Panc1 (cell line): ENCODE data around the gene RPS13. TPM values are rescaled to one million over a fixed set of nuclear protein-coding genes. Genes with fewer than 3 reads are reported as not detected.
A peak's percentile ranks its signal among the peaks of the same experiment; 100 is the strongest.
"Not testable (repeated sequence)": the region's sequence is repeated elsewhere in the genome, so short reads cannot be mapped to it uniquely, and the experiment has no call there.

Source experiments
- ATAC-seq: fragments of 200-7000 bp; cut with Tn5 transposase; 2 replicates; pipeline ENCODE4 v1.9.1; 2020; ENCODE audit warnings: mild to moderate bottlenecking, moderate library complexity
- BruUV-seq: library from RNA; stranded (reverse); fragments of 400-500 nt; replicated peaks from 2 replicates; lab custom pipeline; 2021; lab: Mats Ljungman, UMichigan
- CTCF ChIA-PET: fragments of 300-600 bp; sonication (Branson Sonifier 250); formaldehyde crosslinking; loops from one replicate; lab custom pipeline; 2022; ENCODE audit warnings: antibody characterized with exemption; lab: Charles Lee
- POLR2A ChIA-PET: fragments of 300-600 bp; sonication (Branson Sonifier 250); formaldehyde crosslinking; loops from one replicate; lab custom pipeline; 2022; ENCODE audit warnings: antibody characterized with exemption; lab: Charles Lee
- DNase-seq: peaks from one replicate; pipeline ENCODE4 v3.0.0-alpha.2; 2010; ENCODE audit warnings: low read depth, low spot score
- H3K27ac ChIP-seq: 2 replicates; pipeline ENCODE4 v1.5.1; 2011; ENCODE audit warnings: mild to moderate bottlenecking, low read length, inconsistent platforms
- H3K27me3 ChIP-seq: fragments of 200-500 bp; sonication (Bioruptor generic); 2 replicates; pipeline ENCODE4 v1.6.0; 2014; ENCODE audit warnings: low read length, inconsistent platforms; ENCODE audit not compliant: control insufficient read depth, insufficient read depth
- H3K36me3 ChIP-seq: fragments of 200-500 bp; sonication (Bioruptor generic); 2 replicates; pipeline ENCODE4 v1.5.1; 2014; ENCODE audit warnings: inconsistent platforms, mild to moderate bottlenecking, low read length, moderate library complexity; ENCODE audit not compliant: control insufficient read depth, insufficient read depth
- H3K4me1 ChIP-seq: 2 replicates; pipeline ENCODE4 v1.5.1; 2011; ENCODE audit warnings: inconsistent platforms, mild to moderate bottlenecking, low read length, moderate library complexity; ENCODE audit not compliant: control insufficient read depth, insufficient read depth
- H3K4me3 ChIP-seq, 2 experiments: 2 replicates each; pipeline ENCODE4 v1.5.1; 2011 to 2012; ENCODE audit warnings: low read depth in 2 of 2, low read length in 2 of 2, mild to moderate bottlenecking in 2 of 2, inconsistent platforms in 1 of 2, moderate library complexity in 1 of 2
- H3K9me3 ChIP-seq: fragments of 200-500 bp; sonication (Bioruptor generic); 2 replicates; pipeline ENCODE4 v1.5.1; 2014; ENCODE audit warnings: low read depth, mild to moderate bottlenecking, inconsistent platforms, low read length, moderate library complexity; ENCODE audit not compliant: control insufficient read depth, insufficient read depth
- POLR2AphosphoS5 ChIP-seq: IDR thresholded peaks from 2 replicates; pipeline ENCODE4 v1.6.1; 2012; ENCODE audit warnings: mild to moderate bottlenecking, low read depth, low read length, moderate library complexity
- REST ChIP-seq, 2 experiments: IDR thresholded peaks; 2 replicates each; pipeline ENCODE4 v1.6.1; 2011 to 2012; ENCODE audit warnings: low read depth in 2 of 2, control low read depth in 1 of 2, low read length in 1 of 2, mild to moderate bottlenecking in 1 of 2, moderate library complexity in 1 of 2; ENCODE audit not compliant: insufficient read depth in 1 of 2
- SIN3A ChIP-seq: IDR thresholded peaks from 2 replicates; pipeline ENCODE4 v1.6.1; 2012; ENCODE audit warnings: low read depth, mild to moderate bottlenecking, low read length, moderate library complexity, borderline replicate concordance; ENCODE audit not compliant: insufficient read depth
- TCF7L2 ChIP-seq: IDR thresholded peaks from 2 replicates; pipeline ENCODE4 v1.6.1; 2011; ENCODE audit warnings: mild to moderate bottlenecking, low read depth, low read length, inconsistent platforms
- in situ Hi-C: cut with HindIII; loops from 2 replicates; pipeline ENCODE4 v1.10.0; 2016; ENCODE audit warnings: low sequenced_read_pairs, low pct_unique_long_range_greater_than_20kb
- intact Hi-C: fragments of 100-400 bp; cut with micrococcal nuclease; formaldehyde crosslinking; loops from one replicate; pipeline ENCODE4 v1.10.0; 2022; ENCODE audit not compliant: unreplicated experiment
- total RNA-seq: library from RNA; stranded (reverse); gene quantifications from one replicate; pipeline ENCODE4 v1.2.1, GENCODE V29; 2021; ENCODE audit not compliant: unreplicated experiment
- TF ChIP-seq, protein P1 (sequence below): fragments of 450-650 bp; IDR thresholded peaks from 2 replicates; pipeline ENCODE4 v1.5.1; 2017; ENCODE audit warnings: mild to moderate bottlenecking

Gene RPS13
- total RNA-seq, 1 experiment from 2014 or later: 882 TPM

DNA sequence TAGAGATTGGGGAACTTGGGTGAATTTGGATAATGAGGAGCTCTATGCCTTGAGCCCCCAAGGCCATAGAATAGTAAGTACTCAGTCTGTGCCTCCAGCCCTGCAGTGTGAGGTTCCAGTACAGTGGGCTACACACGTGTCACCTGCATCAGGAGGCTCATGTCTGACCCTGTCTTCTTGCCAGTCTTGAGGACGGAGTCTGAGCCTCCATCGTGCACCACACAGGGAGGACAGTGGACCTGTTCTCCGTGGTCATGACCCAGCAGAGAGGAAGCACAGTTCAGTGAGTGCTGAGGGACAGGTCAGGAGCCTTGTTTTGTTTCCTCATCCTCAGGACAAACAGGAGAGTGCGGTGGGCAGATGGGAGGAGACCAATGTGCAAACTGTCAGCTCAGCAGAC lies 30.8 kb downstream of the RPS13 start:
- Histone ChIP-seq H3K4me3 (no peak overlapping the region), H3K9me3 (no peaks in the 10 kb centered on the region), H3K4me1 (no peaks in the 10 kb centered on the region; the same call in 1 of the 2 replicates), H3K36me3 (no peaks in the 10 kb centered on the region), H3K27ac (no peak overlapping the region), H3K27me3 (peaks cover 5% of the 10 kb centered on the region)
- BruUV-seq: no TSS peak
- ATAC-seq (no peak), DNase-seq (no peak)
- intact Hi-C loops: no loop called here
- in situ Hi-C loops: no loop called here
- TF ChIP-seq POLR2AphosphoS5 (no peak), SIN3A (no peak), REST (IDR thresholded peaks at IDR 0.05; ENCODE audit: insufficient read depth in 1 of 2, low read depth in 2 of 2, low read length in 1 of 2) (no peak), TCF7L2 (no peak)
- TF ChIP-seq, protein P1, sequence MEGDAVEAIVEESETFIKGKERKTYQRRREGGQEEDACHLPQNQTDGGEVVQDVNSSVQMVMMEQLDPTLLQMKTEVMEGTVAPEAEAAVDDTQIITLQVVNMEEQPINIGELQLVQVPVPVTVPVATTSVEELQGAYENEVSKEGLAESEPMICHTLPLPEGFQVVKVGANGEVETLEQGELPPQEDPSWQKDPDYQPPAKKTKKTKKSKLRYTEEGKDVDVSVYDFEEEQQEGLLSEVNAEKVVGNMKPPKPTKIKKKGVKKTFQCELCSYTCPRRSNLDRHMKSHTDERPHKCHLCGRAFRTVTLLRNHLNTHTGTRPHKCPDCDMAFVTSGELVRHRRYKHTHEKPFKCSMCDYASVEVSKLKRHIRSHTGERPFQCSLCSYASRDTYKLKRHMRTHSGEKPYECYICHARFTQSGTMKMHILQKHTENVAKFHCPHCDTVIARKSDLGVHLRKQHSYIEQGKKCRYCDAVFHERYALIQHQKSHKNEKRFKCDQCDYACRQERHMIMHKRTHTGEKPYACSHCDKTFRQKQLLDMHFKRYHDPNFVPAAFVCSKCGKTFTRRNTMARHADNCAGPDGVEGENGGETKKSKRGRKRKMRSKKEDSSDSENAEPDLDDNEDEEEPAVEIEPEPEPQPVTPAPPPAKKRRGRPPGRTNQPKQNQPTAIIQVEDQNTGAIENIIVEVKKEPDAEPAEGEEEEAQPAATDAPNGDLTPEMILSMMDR: no peak
- ChIA-PET CTCF (no interaction called here), POLR2A (no interaction called here)

DNA sequence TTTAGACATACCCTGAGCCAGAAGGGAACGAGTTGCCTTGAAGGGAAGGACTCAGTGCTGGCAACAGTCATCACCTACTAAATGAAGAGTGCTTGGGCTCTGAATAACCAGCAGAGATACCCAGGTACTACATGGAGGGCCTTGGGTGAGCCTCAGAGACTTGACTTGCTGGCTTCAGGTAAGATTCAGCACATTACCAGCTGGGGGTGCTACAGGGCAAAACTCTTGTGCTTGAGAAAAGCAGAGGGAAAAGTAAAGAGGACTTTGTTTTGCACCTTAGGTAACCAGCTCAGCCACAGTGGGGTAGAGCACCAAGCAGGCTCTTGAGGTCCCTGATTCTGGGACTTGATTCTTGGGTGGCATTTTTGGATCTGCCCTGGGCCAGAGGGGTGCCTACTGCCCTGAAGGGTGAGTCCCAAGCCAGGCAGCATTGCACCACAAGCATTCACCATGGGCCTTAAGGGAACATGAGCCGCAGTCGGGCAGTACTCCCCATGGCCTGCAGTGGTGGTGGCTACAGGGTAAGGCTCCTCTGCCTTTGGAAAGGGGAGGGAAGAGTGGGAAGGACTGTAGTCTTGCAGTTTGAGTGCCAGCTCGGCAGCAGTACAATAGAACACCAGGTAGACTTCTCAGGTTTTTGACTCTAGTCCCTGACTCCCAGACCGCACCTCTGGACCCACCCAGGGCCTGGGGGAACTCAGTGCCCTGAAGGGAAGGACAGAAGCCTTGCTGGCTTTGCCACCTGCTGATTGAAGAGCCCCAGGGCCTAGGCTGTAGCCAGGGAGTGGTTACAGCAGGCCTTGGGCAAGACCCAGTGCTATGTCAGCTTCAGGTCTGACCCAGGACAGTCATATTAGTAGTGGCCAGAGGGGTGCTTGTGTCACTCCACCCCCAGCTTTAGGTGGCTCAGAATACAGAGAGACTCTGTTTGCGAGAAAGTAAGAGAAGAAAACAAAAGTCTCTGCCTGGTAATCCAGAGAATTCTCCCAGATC lies 40.5 kb downstream of the RPS13 start:
- Histone ChIP-seq H3K27me3 (peaks cover 8% of the 10 kb centered on the region), H3K4me1 (no peaks in the 10 kb centered on the region), H3K4me3 (no peak overlapping the region), H3K27ac (no peak overlapping the region), H3K36me3 (no peaks in the 10 kb centered on the region), H3K9me3 (no peaks in the 10 kb centered on the region)
- DNase-seq (no peak), ATAC-seq (no peak)
- intact Hi-C loops (no loop called here), in situ Hi-C loops (no loop called here)
- POLR2A ChIA-PET: no interaction called here
- CTCF ChIA-PET: no interaction called here
- no TSS peak for BruUV-seq
- TF ChIP-seq SIN3A: no peak
- TF ChIP-seq, protein P1: 0 out of 2 replicates have a peak, but pooled peaks have one; percentile 12
- no peak for TF ChIP-seq POLR2AphosphoS5
- no peak for TF ChIP-seq TCF7L2
- no peak for TF ChIP-seq REST (IDR thresholded peaks at IDR 0.05; ENCODE audit: insufficient read depth in 1 of 2, low read depth in 2 of 2, low read length in 1 of 2)

GRCh38 chr11:17034027-17034426 lies 43.4 kb downstream of the RPS13 start:
- intact Hi-C loops, H3K4me3 ChIP-seq, H3K4me1 ChIP-seq, ATAC-seq, DNase-seq, H3K9me3 ChIP-seq, H3K36me3 ChIP-seq, BruUV-seq, CTCF ChIA-PET, POLR2A ChIA-PET, H3K27me3 ChIP-seq, in situ Hi-C loops, H3K27ac ChIP-seq: not testable (repeated sequence)
